ENCODE measurements around the gene EXD3. TPM values are rescaled to one million over a fixed set of nuclear protein-coding genes. Genes with fewer than 3 reads are reported as not detected.

The EXD3 gene
- total and polyA plus RNA-seq, 9 of the 15 experiments (the other 6 are each of a cell fraction or from before 2014, with no cell fraction given), result 0.29 to 12.5 (median 3.9) TPM

DNA sequence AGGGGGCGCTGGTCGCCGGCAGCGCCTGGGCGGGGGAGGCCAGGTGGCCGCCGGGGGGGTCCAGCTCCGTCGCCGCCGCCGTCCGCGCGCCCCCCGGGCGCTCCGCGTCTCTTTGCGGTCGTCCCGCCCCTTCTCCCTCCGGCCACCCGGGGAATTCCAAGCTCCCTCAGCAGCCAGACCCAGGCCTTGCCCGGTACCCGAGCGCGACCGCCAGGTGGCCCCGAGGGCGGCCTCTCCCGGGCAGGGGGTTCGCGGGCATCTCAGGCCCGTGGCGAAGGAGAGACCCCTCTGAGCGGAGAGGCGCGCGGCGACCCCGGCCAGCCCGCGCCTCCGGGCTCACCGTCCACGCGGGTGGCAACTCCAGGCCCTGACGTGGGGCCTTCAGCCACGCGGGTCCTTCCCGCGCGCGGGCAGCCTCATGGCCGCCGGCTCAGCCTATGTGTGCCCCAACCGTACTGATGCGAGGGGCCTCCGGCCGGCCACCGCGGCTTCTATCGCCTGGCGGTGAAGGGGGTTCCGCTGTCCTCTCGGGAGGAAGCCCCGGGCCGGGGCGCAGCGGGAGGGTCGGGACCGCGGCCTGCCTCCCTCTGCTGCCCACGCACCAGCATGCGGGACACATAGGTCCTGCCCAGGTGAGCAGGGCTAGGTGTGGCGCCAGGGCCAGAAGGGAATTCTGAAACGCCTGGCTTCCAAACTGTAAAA is 120.4 kb downstream of the EXD3 start (continued):
- TF ChIP-seq, protein P1, sequence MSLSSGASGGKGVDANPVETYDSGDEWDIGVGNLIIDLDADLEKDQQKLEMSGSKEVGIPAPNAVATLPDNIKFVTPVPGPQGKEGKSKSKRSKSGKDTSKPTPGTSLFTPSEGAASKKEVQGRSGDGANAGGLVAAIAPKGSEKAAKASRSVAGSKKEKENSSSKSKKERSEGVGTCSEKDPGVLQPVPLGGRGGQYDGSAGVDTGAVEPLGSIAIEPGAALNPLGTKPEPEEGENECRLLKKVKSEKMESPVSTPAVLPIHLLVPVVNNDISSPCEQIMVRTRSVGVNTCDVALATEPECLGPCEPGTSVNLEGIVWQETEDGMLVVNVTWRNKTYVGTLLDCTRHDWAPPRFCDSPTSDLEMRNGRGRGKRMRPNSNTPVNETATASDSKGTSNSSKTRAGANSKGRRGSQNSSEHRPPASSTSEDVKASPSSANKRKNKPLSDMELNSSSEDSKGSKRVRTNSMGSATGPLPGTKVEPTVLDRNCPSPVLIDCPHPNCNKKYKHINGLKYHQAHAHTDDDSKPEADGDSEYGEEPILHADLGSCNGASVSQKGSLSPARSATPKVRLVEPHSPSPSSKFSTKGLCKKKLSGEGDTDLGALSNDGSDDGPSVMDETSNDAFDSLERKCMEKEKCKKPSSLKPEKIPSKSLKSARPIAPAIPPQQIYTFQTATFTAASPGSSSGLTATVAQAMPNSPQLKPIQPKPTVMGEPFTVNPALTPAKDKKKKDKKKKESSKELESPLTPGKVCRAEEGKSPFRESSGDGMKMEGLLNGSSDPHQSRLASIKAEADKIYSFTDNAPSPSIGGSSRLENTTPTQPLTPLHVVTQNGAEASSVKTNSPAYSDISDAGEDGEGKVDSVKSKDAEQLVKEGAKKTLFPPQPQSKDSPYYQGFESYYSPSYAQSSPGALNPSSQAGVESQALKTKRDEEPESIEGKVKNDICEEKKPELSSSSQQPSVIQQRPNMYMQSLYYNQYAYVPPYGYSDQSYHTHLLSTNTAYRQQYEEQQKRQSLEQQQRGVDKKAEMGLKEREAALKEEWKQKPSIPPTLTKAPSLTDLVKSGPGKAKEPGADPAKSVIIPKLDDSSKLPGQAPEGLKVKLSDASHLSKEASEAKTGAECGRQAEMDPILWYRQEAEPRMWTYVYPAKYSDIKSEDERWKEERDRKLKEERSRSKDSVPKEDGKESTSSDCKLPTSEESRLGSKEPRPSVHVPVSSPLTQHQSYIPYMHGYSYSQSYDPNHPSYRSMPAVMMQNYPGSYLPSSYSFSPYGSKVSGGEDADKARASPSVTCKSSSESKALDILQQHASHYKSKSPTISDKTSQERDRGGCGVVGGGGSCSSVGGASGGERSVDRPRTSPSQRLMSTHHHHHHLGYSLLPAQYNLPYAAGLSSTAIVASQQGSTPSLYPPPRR (CRISPR knock-in tag; IDR thresholded peaks at IDR 0.05; ENCODE audit: borderline replicate concordance), result no peak
- TF ChIP-seq ZFP36 (IDR thresholded peaks at IDR 0.05; ENCODE audit: low read depth, low read length, partially characterized antibody) (no peak), ZNF212 (CRISPR knock-in tag; IDR thresholded peaks at IDR 0.05) (no peak), KDM1A (IDR thresholded peaks at IDR 0.05) (no peak), FOXJ3 (CRISPR knock-in tag; IDR thresholded peaks at IDR 0.05) (no peak), JUND (IDR thresholded peaks at IDR 0.05; ENCODE audit: borderline replicate concordance, low read depth, low read length) (no peak), JUND (tag; IDR thresholded peaks at IDR 0.05; ENCODE audit: borderline replicate concordance, low read depth, low read length) (no peak), ZNF347 (CRISPR knock-in tag; IDR thresholded peaks at IDR 0.05; ENCODE audit: low read depth) (no peak), KLF6 (CRISPR knock-in tag; IDR thresholded peaks at IDR 0.05; ENCODE audit: borderline replicate concordance) (no peak), KDM4B (IDR thresholded peaks at IDR 0.05; ENCODE audit: borderline replicate concordance in 2 of 2, low read depth in 1 of 2) (no peak), RBM39 (optimal IDR thresholded peaks at IDR 0.05; ENCODE audit: low read depth, low read length) (no peak), GTF2E2 (tag; IDR thresholded peaks at IDR 0.05) (no peak), SMARCB1 (IDR thresholded peaks at IDR 0.05; ENCODE audit: insufficient read length, low read depth) (no peak), ZZZ3 (IDR thresholded peaks at IDR 0.05) (no peak), SAP30 (IDR thresholded peaks at IDR 0.05; ENCODE audit: borderline replicate concordance, insufficient read depth, low read depth, low read length, poor library complexity, severe bottlenecking) (no peak), ZNF124 (CRISPR knock-in tag; IDR thresholded peaks at IDR 0.05) (no peak)
- TF ChIP-seq, protein P2, sequence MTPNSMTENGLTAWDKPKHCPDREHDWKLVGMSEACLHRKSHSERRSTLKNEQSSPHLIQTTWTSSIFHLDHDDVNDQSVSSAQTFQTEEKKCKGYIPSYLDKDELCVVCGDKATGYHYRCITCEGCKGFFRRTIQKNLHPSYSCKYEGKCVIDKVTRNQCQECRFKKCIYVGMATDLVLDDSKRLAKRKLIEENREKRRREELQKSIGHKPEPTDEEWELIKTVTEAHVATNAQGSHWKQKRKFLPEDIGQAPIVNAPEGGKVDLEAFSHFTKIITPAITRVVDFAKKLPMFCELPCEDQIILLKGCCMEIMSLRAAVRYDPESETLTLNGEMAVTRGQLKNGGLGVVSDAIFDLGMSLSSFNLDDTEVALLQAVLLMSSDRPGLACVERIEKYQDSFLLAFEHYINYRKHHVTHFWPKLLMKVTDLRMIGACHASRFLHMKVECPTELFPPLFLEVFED (CRISPR knock-in tag; conservative IDR thresholded peaks at IDR 0.05), result no peak
- TF ChIP-seq, protein P3, sequence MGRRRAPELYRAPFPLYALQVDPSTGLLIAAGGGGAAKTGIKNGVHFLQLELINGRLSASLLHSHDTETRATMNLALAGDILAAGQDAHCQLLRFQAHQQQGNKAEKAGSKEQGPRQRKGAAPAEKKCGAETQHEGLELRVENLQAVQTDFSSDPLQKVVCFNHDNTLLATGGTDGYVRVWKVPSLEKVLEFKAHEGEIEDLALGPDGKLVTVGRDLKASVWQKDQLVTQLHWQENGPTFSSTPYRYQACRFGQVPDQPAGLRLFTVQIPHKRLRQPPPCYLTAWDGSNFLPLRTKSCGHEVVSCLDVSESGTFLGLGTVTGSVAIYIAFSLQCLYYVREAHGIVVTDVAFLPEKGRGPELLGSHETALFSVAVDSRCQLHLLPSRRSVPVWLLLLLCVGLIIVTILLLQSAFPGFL (CRISPR knock-in tag; IDR thresholded peaks at IDR 0.05), result no peak
- TF ChIP-seq, protein P4, sequence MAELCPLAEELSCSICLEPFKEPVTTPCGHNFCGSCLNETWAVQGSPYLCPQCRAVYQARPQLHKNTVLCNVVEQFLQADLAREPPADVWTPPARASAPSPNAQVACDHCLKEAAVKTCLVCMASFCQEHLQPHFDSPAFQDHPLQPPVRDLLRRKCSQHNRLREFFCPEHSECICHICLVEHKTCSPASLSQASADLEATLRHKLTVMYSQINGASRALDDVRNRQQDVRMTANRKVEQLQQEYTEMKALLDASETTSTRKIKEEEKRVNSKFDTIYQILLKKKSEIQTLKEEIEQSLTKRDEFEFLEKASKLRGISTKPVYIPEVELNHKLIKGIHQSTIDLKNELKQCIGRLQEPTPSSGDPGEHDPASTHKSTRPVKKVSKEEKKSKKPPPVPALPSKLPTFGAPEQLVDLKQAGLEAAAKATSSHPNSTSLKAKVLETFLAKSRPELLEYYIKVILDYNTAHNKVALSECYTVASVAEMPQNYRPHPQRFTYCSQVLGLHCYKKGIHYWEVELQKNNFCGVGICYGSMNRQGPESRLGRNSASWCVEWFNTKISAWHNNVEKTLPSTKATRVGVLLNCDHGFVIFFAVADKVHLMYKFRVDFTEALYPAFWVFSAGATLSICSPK (IDR thresholded peaks at IDR 0.05; ENCODE audit: borderline replicate concordance), result no peak
